Caco-2 (cell line): ENCODE data around the gene SYF2. TPM values are rescaled to one million over a fixed set of nuclear protein-coding genes. Genes with fewer than 3 reads are reported as not detected.

Experiments
- BruUV-seq: library from RNA; stranded (reverse); fragments of 400-500 nt; replicated peaks from 2 replicates; lab custom pipeline; 2021; lab: Mats Ljungman, UMichigan
- CTCF ChIA-PET: fragments of 300-600 bp; sonication (Branson Sonifier 250); formaldehyde crosslinking; loops from one replicate; lab custom pipeline; 2022; ENCODE audit warnings: antibody characterized with exemption; lab: Charles Lee
- POLR2A ChIA-PET: fragments of 300-600 bp; sonication (Branson Sonifier 250); formaldehyde crosslinking; loops from one replicate; lab custom pipeline; 2022; ENCODE audit warnings: antibody characterized with exemption; lab: Charles Lee
- DNase-seq, 2 experiments: peaks; one replicate each; pipeline versions ENCODE4 v3.0.0 to v3.0.0-alpha.2; 2020 to 2022
- H3K27me3 ChIP-seq: replicated peaks from 2 replicates; pipeline ENCODE4 v1.6.0; 2011; ENCODE audit warnings: low read length; ENCODE audit not compliant: control insufficient read depth, insufficient read depth
- H3K36me3 ChIP-seq: 2 replicates; pipeline ENCODE4 v1.5.1; 2011; ENCODE audit warnings: low read length; ENCODE audit not compliant: control insufficient read depth, insufficient read depth
- H3K4me1 ChIP-seq: fragments of 250-450 bp; sonication (Bioruptor Pico); 2 replicates; pipeline ENCODE4 v1.5.1; 2020; ENCODE audit warnings: mild to moderate bottlenecking
- H3K4me3 ChIP-seq: 2 replicates; pipeline ENCODE4 v1.5.1; 2011; ENCODE audit warnings: low read depth, mild to moderate bottlenecking, control low read depth, low read length
- H3K9me3 ChIP-seq: fragments of 250-450 bp; sonication (Bioruptor Pico); 2 replicates; pipeline ENCODE4 v1.5.1; 2020; ENCODE audit warnings: mild to moderate bottlenecking, moderate library complexity
- H3K27ac Mint-ChIP-seq: one replicate; pipeline ENCODE4 v1.8.0; 2022; ENCODE audit warnings: mixed read lengths; ENCODE audit not compliant: unreplicated experiment
- H3K27me3 Mint-ChIP-seq: one replicate; pipeline ENCODE4 v1.8.0; 2022; ENCODE audit warnings: mixed read lengths; ENCODE audit not compliant: insufficient read depth, unreplicated experiment
- H3K36me3 Mint-ChIP-seq: one replicate; pipeline ENCODE4 v1.8.0; 2022; ENCODE audit warnings: mild to moderate bottlenecking, mixed read lengths; ENCODE audit not compliant: insufficient read depth, unreplicated experiment
- H3K4me1 Mint-ChIP-seq: one replicate; pipeline ENCODE4 v1.8.0; 2022; ENCODE audit warnings: low read depth, mixed read lengths; ENCODE audit not compliant: unreplicated experiment
- H3K4me3 Mint-ChIP-seq: one replicate; pipeline ENCODE4 v1.8.0; 2022; ENCODE audit warnings: mild to moderate bottlenecking, moderate library complexity, mixed read lengths; ENCODE audit not compliant: unreplicated experiment
- H3K9me3 Mint-ChIP-seq: one replicate; pipeline ENCODE4 v1.8.0; 2022; ENCODE audit warnings: mixed read lengths; ENCODE audit not compliant: unreplicated experiment
- intact Hi-C: fragments of 100-400 bp; cut with micrococcal nuclease; formaldehyde crosslinking; loops from one replicate; pipeline ENCODE4 v1.10.0; 2022; ENCODE audit not compliant: unreplicated experiment
- total RNA-seq: library from RNA; stranded (reverse); gene quantifications from 2 replicates; pipeline ENCODE4 v1.2.3, GENCODE V29; 2022
- TF ChIP-seq, protein P1 (sequence below), 2 experiments: fragments of 200-600 bp in 1 of 2; IDR thresholded peaks; 1 replicate in 1 of 2; 2 replicates in 1 of 2; pipeline versions ENCODE4 v1.5.1 to v1.8.0; 2011 to 2022; ENCODE audit warnings: antibody characterized with exemption in 1 of 2, control low read depth in 1 of 2, inconsistent platforms in 1 of 2, low read depth in 1 of 2, low read length in 1 of 2, mild to moderate bottlenecking in 1 of 2, moderate library complexity in 1 of 2; ENCODE audit not compliant: insufficient read depth in 1 of 2, severe bottlenecking in 1 of 2, unreplicated experiment in 1 of 2

The SYF2 gene
- total RNA-seq, 1 experiment from 2014 or later, result 32.3 TPM

DNA sequence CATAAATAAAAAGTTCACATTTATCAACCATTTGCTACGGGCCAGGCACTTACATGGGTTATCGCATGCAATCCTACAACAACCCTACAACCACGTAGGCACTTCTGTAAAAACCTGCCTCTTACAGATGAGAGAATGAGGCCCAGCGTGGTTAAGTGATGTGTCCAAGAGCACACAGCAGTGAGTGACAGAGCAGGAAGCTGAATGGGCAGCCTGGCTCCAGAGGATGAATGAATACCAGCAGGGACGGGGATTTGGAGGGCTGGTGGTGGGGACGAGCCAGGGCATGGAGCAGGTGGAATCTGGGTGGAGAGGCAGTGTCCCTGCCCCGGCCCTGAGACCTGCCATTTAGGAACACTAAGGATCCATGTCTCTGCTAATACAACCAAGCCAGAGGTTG lies 35.5 kb downstream of the SYF2 start:
- intact Hi-C loops, result loop anchor here (10.0 kb wide), 1 partner anchor 162 kb away; no protein-coding TSS in a partner anchor
- no peaks in the 10 kb centered on the region for H3K36me3 Mint-ChIP-seq
- Histone ChIP-seq H3K27me3 (no peaks in the 10 kb centered on the region), H3K4me3 (no peak overlapping the region), H3K36me3 (no peaks in the 10 kb centered on the region), H3K9me3 (no peaks in the 10 kb centered on the region), H3K4me1 (peaks cover 17% of the 10 kb centered on the region)
- H3K9me3 Mint-ChIP-seq, result no peaks in the 10 kb centered on the region
- H3K4me1 Mint-ChIP-seq, result peaks cover 38% of the 10 kb centered on the region
- no TSS peak for BruUV-seq
- H3K27ac Mint-ChIP-seq, result no peak overlapping the region
- no peaks in the 10 kb centered on the region for H3K27me3 Mint-ChIP-seq
- CTCF ChIA-PET, result no interaction called here
- POLR2A ChIA-PET, result no interaction called here
- H3K4me3 Mint-ChIP-seq, result no peak overlapping the region
- no peak for DNase-seq
- TF ChIP-seq, protein P1, sequence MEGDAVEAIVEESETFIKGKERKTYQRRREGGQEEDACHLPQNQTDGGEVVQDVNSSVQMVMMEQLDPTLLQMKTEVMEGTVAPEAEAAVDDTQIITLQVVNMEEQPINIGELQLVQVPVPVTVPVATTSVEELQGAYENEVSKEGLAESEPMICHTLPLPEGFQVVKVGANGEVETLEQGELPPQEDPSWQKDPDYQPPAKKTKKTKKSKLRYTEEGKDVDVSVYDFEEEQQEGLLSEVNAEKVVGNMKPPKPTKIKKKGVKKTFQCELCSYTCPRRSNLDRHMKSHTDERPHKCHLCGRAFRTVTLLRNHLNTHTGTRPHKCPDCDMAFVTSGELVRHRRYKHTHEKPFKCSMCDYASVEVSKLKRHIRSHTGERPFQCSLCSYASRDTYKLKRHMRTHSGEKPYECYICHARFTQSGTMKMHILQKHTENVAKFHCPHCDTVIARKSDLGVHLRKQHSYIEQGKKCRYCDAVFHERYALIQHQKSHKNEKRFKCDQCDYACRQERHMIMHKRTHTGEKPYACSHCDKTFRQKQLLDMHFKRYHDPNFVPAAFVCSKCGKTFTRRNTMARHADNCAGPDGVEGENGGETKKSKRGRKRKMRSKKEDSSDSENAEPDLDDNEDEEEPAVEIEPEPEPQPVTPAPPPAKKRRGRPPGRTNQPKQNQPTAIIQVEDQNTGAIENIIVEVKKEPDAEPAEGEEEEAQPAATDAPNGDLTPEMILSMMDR (IDR thresholded peaks at IDR 0.05; ENCODE audit: insufficient read depth in 1 of 2, low read depth in 1 of 2, low read length in 1 of 2, severe bottlenecking in 1 of 2, unreplicated experiment in 1 of 2), result no peak

DNA sequence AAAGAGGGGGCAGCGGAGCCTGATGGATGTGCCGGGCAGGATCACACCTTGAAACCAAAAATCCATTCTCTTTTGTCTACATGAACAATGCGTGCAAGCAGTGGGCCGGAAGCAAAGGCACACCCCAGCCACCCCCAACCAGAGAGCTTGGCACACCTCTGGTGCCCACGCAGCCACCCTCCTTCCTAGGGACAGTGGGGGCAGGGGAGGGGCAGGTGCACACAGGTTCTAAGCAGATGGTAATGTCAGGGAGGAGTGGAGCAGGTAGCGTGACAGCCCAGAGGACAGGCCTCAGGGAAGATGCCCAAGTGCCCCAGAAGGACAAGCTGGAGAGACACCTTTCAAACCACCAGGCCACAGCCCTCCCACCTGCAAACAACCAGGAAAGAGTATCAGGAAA lies 36.5 kb downstream of the SYF2 start:
- Histone ChIP-seq H3K4me3 (no peak overlapping the region), H3K36me3 (no peaks in the 10 kb centered on the region), H3K9me3 (no peaks in the 10 kb centered on the region), H3K27me3 (no peaks in the 10 kb centered on the region), H3K4me1 (peaks cover 17% of the 10 kb centered on the region)
- Mint-ChIP-seq H3K4me1 (peaks cover 34% of the 10 kb centered on the region), H3K9me3 (no peaks in the 10 kb centered on the region), H3K36me3 (no peaks in the 10 kb centered on the region), H3K27ac (no peak overlapping the region), H3K27me3 (no peaks in the 10 kb centered on the region), H3K4me3 (no peak overlapping the region)
- intact Hi-C loops, result loop anchor here (10.0 kb wide), 1 partner anchor 161 kb away; no protein-coding TSS in a partner anchor
- no peak for DNase-seq
- CTCF ChIA-PET, result no interaction called here
- POLR2A ChIA-PET, result no interaction called here
- no TSS peak for BruUV-seq
- TF ChIP-seq, protein P1 (IDR thresholded peaks at IDR 0.05; ENCODE audit: insufficient read depth in 1 of 2, low read depth in 1 of 2, low read length in 1 of 2, severe bottlenecking in 1 of 2, unreplicated experiment in 1 of 2), result no peak

DNA sequence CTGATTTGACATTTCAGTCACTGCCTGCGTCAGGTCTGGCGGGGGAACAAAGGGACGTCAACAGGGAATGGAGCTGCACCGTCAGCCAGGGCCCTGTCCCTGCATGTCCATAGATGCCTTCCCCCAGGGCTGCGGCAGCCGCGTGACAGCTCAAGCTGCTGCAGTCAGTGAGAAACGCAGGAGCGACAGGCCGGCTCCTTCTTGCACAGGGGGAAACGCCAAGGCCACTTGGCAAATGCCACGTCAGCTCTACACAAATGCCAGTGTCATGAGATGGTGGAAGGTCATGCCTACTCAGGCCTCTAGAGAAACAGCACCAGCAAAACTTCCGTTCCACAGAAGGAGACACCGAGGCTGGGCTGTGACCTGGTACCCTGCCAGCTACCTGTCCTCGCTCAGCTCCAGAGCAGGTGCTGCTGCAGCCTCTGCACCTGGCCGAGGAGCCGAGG lies 37.7 kb downstream of the SYF2 start:
- no peak overlapping the region for H3K27ac Mint-ChIP-seq
- H3K36me3 Mint-ChIP-seq, result no peaks in the 10 kb centered on the region
- Histone ChIP-seq H3K4me3 (no peak overlapping the region), H3K4me1 (peaks cover 17% of the 10 kb centered on the region), H3K9me3 (no peaks in the 10 kb centered on the region), H3K27me3 (no peaks in the 10 kb centered on the region), H3K36me3 (no peaks in the 10 kb centered on the region)
- ChIA-PET CTCF (no interaction called here), POLR2A (no interaction called here)
- no peak for DNase-seq
- BruUV-seq, result no TSS peak
- no peaks in the 10 kb centered on the region for H3K9me3 Mint-ChIP-seq
- no peaks in the 10 kb centered on the region for H3K27me3 Mint-ChIP-seq
- TF ChIP-seq, protein P1 (IDR thresholded peaks at IDR 0.05; ENCODE audit: insufficient read depth in 1 of 2, low read depth in 1 of 2, low read length in 1 of 2, severe bottlenecking in 1 of 2, unreplicated experiment in 1 of 2), result no peak
- intact Hi-C loops, result loop anchor here (10.0 kb wide), 1 partner anchor 160 kb away; no protein-coding TSS in a partner anchor
- H3K4me1 Mint-ChIP-seq, result peaks cover 33% of the 10 kb centered on the region
- no peak overlapping the region for H3K4me3 Mint-ChIP-seq
